Measurements from ENCODE around the gene REEP1.

DNA sequence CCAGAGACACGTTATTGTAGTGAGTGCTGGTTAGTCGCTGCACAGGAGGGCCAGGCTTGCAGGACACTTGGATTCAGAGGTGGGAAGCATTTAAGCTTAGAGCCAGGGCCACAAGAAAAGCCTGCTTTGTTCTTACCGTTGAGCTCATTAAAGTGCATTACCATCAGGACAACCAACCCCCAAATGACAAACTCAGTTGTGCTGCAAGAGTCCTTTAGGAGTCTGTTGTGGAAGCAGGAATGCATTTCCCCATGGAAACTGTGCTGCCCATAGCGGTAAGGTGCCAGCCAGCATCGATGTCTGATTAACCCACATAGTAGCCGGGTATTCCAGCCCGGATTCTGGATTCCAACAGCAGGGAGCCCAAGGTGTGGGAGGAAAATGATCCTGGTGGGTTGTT is 23.4 kb upstream of the REEP1 start:
- TF ChIP-seq, protein P1, sequence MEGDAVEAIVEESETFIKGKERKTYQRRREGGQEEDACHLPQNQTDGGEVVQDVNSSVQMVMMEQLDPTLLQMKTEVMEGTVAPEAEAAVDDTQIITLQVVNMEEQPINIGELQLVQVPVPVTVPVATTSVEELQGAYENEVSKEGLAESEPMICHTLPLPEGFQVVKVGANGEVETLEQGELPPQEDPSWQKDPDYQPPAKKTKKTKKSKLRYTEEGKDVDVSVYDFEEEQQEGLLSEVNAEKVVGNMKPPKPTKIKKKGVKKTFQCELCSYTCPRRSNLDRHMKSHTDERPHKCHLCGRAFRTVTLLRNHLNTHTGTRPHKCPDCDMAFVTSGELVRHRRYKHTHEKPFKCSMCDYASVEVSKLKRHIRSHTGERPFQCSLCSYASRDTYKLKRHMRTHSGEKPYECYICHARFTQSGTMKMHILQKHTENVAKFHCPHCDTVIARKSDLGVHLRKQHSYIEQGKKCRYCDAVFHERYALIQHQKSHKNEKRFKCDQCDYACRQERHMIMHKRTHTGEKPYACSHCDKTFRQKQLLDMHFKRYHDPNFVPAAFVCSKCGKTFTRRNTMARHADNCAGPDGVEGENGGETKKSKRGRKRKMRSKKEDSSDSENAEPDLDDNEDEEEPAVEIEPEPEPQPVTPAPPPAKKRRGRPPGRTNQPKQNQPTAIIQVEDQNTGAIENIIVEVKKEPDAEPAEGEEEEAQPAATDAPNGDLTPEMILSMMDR (conservative IDR thresholded peaks at IDR 0.05; ENCODE audit: low read length): no peak
- TF ChIP-seq EZH2phosphoT487 (IDR thresholded peaks at IDR 0.05; ENCODE audit: borderline replicate concordance, low read depth, low read length): no peak
